NCI-H510A treated with DMSO at 0.1 percent for 48 hours (cell line): Measurements from ENCODE around the gene SCGB3A2.

Experiments used
- DNase-seq: peaks from one replicate; lab custom pipeline; 2025; lab: John Stamatoyannopoulos, UW

The SCGB3A2 gene, protein sequence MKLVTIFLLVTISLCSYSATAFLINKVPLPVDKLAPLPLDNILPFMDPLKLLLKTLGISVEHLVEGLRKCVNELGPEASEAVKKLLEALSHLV

DNA sequence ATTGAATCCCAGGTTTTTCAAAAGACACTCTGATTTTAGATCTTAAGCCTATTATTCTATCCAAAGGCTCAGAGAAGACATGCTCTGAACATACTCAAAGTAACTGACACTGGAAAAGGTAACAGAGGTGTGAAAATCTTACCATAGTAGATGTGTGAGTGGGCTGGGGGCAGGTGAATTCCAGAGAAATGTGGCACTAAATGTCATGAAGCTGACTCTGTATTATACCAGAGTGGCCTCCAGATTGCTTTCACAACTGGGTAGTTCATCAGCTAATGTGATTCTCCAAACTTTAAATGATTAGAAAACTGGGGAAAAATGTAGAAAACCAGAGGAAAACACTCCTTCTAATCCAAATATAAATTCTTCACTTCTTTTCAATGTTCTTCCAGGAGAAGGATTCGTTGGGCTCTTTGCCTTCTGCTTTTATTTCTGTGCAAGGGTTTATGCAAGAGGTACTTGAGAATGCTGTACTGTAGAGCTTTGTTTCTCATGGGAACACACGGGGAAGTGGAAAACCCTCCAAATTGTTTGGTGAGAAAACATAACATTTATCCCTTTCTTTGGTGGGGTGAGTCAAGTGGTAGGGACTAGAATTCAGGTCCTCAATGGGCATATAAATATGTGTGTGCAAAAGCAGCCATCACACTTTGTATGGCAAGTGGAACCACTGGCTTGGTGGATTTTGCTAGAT, at the start of gene SCGB3A2:
Gene SCGB3A2, plus strand, starts transcription at position 646 of the 694 bp plus-strand sequence. CDS start 93 bp downstream, outside the sequence.
- no peak for DNase-seq

DNA sequence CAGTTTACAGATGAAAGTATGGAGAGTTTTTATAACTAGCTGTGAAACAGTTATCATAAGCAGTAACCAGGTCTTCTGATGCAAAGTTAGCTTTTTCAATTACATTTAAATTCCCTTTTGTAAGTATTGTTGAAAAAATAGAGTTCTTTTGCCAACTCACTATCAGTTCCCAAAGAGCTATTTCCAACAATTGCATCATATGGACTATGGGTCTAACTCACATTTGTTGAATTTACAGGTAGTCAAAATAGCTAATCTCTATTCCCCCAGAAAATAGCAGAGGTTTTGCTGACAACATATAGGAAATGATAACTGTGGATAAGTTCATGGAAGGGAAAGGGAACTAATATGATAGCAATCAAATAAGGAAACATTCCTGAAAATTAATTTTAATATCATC, 48.5 kb upstream of the SCGB3A2 start:
- no peak for DNase-seq

DNA sequence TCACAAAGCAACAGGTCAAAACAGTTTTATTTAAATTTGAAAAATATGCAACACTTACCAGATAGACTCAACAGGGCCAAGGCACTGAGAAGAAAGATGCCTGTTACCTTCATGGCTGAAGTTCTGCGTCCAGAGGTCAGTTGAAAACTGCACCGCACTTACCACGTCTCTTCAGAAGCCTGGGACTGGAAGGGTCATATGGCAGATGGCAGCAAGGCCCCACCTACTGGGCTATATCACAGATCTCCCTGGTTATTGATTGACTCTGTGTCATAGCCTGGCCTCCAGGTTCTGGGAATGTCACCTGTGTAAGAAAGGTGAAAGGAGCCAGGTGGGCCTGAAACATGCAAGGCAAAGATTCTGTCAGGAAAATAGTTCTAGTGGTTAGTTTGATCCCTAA, 47.0 kb upstream of the SCGB3A2 start, which contains the start of gene SPINK1:
Gene SPINK1, minus strand, starts transcription at position 207 of the 400 bp plus-strand sequence. Its CDS starts 94 bp downstream, at position 113.
- DNase-seq = no peak

DNA sequence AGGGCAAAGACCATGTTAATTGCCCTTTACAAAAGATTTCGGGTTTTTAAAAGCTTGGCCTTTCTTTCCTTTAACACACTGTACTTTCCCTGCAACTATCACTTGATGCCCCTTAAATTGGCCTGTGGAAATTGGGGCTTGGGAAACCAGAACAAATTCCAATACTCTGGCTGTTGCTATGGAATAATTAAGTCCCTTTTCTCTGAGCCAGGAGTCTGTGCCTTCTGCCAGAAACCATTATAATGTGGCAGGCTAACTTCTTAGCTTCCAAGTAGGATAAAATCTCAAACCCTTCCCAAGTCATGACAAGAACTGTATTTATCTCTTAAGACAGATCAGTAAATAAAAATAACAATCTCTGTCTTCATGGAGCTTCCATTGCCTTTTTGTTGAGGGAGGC, 46.0 kb upstream of the SCGB3A2 start:
- no peak for DNase-seq

DNA sequence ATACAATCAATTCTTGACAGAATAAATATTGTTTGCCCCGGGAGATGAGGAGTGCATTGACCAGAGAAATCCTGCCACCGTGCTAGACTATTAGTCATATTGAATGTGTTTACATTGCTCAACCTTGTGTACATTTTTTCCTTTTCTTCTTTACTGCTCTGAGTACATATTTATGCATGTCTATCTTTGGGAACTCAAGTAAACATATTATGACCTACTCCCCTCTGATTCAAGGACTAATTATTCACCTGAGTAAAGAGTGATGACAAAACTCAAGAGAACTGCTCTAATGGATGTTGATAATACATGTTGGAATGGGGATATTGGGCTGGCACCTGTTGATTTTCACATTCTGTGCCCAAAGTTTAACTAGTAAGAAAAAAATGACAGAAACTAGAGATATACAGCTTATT, 43.1 kb upstream of the SCGB3A2 start:
- peak; percentile 86 for DNase-seq

DNA sequence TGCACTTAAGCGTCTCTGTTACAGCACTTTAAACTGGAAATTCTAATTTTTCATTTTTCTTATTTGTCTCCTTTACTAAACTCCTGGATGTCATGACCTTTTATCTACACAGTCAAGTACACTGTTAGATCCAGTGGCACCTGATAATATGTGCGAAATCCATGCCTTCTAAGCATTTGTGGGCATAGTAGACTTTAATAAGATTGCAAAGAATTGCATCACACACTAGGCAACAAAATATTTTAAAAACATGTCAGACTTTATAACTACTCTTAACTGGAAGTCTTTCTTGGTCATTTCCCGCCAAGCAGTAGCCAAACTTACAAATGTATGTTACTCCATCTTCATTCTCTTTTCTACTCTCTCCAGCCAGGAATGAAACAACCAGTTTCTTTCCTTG, 42.1 kb upstream of the SCGB3A2 start:
- no peak for DNase-seq

DNA sequence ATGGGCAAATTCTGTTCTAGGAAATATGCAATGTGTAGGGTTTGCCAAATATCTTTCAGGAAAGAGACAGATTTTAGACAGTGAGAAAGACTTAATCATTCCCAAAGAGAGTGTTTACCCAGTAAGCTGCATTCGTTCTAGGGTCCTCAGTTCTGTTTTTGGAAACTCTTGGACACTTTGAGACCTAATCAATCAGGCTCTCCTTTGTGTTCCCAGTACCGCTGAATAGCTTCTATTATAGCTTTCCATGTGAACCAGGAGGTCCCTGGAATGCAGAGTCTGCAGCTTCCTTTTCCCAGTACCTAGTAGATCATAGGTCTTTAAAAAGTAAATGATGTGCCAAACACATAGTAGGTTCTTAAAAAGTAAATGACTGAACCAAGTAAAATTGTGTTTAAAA, 35.6 kb upstream of the SCGB3A2 start:
- no peak for DNase-seq

DNA sequence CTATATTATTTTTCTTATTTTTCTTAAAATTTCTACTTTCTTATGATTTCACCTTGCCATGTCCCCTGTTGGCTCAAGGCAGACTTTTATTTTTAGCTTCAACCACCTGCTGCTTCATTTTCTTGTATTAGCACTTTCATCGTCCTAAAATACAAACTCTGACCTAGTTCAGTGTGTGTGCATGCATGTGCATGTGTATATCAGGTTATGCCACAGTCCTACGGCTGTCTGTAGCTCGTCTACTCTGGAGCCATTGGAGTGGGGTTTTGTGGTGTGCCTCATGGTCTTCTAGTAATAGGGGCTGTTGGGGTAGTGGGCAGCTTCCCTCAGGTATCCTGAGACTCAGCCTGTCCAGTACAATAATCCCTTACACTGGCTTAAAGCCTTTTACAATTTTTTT, 33.7 kb upstream of the SCGB3A2 start:
- no peak for DNase-seq

DNA sequence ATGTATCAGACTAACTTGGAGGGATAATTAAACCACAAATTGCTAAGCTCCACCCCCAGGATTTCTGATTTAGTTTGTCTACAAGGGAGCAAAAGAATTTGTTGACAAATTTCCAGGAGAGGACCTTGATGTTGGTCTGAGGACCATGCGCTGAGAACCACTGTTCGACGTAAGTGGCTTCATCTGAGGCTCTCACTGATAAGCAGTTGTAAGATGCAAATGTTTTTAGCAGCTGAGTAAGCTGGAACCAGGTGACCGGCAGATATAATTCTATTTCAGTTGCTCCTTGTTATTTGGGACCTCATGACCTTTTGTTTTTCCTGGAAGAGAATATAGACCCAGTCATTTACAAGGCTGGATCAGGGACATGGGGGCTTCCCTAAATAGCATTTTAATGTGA, 32.9 kb upstream of the SCGB3A2 start:
- no peak for DNase-seq

DNA sequence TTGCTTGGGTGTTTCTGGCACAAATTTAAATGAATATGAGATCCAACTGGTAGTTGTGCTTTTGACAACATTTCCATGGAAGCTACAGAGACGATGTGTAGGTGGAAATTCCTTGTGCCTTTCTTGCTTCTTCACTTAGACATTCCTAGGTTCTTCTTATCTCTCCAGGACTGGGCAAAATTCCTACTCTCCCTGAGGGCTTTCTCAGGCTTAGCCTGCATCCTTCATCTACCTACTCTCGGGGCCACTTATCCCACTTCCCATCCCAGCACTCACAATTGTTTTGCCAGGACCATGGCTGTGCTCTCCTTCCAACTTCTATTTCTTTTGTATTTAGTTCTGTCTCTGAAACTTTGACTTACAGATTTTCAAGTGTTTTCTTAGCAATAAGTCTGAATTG, 29.3 kb upstream of the SCGB3A2 start:
- no peak for DNase-seq

DNA sequence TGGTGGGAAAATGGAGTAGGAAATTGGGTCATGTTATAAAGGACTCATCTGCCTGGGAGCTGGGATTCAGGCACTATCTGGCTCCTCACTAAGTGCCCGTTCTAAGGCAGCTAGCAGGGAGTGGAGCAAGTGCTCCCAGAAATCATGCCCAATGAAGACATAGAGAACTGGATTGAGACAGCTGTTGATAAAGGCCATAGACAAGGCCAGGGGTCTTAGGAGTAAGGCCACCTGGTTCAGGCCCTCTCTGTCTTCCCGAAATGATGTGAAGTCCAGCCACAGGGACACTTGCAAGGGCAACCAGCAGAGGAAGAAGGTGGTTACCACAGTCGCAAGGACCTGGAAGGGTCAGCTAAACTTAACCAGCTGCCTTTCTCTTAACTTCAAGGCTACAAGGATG, 26.9 kb upstream of the SCGB3A2 start:
- no peak for DNase-seq

DNA sequence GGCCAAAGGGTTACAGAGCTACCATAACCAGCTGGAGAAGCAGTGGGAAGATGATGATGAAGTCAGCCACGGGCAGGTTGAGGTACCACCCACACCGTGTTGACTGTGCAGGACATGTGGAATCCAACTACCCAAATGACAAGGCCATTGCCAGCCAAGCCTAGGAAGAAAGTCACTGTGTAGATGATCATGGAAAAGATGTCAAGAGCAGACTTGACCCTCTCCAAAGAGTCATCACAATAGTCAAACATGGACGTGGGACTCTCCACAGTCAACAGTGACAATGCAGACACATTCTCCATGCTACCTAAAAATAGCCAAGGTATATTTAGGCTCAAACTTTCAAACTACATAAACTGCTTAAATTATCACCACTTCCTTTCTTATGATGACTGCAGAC, 26.1 kb upstream of the SCGB3A2 start:
- DNase-seq = no peak

DNA sequence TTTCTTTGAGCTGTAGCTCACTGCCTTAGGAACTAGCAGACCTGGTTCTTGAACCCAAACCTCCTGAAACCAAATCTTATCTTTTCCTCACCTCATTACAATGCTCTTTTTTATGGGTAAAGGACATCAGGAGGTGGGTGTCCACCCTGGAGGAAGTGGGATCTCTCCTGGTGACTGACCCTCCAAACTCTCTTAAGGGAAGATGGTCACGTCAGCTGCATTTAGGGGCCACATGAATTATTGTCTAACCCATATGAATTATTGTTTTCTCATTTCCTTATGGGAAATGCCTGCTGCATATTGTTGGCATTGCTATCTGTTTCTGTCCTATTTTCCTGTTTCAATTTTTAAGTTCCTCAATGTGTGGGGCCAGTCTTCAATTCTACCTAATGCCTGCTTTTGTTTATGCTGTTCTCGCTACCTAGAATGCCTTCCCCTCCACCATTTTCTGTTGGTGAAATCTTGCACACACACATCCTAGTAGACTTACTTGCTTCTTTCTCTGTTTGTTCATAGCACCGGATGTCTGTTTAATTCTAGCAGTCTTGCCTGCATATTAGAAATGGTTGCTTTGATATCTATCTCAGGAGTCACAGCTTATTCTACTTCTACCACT, 25.0 kb upstream of the SCGB3A2 start:
- DNase-seq = no peak

DNA sequence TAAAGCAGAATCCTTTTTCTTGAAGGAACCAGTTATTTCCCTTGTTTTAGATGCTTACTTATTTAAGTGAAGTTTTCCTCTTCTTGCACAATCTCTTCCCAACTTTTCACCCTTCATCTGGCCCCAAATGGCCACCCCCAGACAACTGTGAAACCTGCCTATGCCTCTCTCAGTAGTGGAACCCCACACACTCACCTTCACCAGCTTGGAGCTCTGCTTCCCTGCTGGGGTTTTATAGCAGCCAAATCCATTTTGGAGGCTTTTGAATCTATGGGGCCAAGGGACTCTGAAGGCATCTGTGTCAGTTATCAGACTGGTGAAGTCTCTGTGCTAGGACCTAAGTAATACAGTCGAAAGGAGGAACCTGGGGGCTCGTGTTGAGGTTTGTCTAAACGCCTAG, 24.2 kb upstream of the SCGB3A2 start:
- no peak for DNase-seq

DNA sequence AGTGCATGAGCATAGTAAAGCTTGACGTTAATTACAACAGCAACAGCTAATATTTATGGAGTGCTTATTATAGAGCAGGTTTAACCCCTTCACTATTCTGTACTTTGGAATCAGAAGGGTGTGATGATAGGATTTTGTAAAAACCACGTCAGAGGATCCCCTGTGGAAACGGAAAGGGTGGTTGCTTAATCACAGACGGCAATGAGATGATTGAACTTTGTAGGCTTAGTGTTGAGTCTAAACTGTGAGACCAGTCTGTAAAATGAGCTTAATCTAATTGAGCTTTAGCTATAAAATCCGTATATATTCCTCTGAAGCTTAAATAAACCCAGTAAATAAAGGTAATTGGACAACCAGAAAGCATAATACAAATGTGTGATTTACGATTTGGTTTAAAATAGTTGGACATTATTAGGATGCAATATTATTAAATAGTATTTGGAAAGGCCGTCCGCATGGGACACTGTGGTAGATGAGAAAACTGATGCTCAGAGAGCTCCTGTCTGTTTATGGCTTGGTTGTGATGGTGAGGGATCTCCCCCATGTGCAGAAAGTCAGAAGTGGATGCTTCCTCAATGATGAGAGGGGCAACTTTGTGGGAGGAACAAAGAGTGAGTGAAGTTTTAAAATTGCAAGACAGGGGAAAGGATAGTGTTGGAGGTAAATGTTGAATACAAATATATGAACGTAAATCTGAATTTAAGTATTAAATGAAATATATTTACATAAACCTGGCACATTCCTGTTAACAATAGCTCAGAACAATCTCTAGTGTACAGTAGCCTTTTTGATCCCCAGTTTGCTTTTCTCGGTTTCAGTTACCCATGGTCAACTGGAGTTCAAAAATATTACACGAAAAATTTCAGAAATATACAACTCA, 23.4 kb upstream of the SCGB3A2 start:
- no peak for DNase-seq

DNA sequence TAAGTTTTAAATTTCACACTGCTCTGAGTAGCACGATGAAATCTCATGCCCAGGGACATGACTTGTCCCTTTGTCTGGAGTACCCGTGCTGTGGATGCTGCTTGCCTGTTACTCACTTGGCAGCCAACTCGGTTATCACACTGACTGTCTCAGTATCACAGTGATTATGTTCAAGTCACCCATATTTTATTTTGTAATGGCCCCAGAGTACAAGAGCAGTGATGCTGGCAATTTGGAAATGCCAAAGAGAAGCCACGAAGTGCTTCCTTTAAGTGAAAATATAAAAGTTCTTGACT, 22.8 kb upstream of the SCGB3A2 start:
- DNase-seq = no peak

DNA sequence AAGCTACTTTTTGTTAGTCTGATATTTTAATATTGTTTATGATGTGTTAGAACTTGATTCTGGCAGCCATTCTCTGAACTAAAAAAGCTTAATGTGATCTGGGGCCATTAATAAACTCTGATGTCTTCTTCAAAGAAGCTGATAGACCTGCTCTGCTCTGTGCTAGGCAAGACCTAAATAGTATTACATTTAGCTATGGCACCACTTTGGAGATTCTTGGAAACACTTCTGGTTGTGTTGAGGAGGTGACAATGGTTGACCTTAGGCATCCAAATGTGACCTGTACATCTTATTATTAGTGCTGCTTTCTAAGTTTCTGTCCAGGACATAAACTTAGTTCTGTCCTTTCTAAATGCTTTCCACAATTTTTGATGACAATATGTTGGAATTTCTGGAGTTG, 21.7 kb upstream of the SCGB3A2 start:
- no peak for DNase-seq

DNA sequence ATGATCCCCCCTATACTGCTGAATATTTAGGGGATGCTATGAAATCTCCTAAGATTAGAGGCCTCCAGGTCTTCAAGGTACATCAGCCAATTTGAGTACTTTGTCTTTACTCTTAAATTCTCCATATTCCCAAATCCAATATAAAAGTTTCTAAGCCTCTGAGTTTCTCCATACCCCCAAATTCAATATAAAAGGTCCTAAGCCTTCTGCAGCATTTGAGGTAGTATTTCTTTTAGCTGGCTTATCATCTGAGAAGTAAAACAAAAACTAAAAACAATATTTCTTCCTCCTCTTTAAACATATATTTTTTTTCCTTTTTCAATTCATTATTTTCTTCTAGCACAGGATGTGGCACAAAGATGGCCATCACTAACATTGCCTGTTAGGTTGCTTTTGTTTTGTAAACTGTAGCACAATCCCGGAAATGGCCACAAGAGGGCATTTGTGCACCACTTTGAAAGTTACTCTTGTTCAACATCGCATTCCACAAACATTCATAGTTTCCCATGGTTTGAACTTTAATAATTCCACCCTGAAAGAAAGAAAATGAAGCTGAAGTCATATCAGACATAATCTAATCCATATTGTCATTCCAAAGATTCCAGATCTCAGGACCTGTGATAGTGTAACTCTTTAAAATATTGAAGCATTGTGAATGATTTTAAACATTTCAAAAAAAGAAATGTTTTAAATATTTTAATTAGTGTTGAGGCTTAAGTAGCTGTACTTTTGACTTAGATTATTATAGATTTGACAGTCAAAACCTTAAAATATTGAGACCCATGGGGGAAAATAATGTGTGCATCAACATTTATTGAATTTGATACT, 21.0 kb upstream of the SCGB3A2 start:
- DNase-seq = peak; percentile 48

DNA sequence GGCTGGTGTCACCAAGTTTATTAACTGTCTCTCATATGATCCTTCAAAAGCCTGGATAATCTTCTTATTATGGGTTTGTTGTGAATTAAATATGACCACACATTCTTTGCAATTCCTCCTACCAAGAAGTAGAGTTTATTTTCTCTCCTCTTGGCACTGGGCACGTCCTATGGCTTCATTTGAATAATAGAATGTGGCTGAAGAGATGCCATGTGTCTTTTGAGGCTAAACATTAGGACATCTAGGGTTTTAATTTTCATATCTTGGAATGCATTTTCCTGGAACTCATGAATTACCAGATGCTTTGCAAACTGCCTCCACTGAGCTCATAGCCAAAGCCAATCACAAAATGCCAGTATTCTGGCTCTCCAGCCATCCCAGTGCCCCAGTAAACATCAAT, 19.9 kb upstream of the SCGB3A2 start:
- DNase-seq = no peak

DNA sequence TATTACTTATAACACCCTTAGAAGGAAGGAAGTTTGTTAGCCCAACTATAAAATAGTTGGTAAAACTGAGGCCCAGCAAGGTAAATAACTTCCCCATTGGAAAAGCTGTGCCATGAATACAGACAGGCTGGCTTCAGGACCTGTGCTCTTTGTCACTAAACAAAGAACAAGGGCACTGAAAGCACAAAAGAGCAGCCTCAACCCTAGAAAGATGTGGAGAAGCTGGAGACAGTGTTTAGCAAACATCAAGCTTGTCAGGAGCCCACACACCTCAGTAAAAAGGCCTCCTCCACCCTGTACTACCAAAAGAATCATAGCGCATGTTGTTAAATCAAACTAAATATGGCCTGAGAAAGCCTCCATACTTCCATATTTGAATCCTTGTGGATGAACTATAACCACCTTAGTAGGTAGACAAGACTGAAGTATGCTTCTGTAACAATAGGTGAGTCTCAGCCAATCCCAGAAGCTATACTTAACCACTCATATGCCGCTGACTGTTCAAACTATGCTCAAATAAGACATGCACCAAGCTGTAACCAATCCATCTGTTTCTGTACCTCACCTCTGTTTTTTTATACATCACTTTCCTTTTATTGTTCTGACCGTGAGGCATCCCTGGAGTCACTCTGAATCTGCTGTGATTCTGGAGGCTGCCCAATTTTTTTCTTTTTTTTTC, 18.4 kb upstream of the SCGB3A2 start:
- no peak for DNase-seq

DNA sequence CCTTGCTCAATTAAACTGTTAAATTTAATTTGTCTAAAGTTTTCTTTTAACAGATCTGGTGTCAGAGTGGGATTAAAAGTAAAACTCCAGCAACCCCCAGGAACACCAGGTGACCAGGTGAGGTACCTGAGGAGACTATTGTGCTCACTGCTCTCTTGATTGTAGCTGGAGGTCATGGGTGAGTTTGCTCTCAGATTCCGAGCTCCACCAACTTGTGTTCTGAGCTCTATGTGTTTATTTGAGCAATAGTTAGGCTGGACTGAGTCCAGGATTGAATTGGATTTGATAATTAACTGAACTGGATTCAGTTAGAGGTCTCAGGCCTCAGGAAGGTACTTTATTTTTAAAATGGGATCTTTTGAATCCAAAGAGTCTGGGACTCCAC, 17.9 kb upstream of the SCGB3A2 start:
- DNase-seq = no peak
